Adrenal gland (tissue), 12 donors: ENCODE results near the gene RAB29. TPM values are rescaled to one million over a fixed set of nuclear protein-coding genes. Genes with fewer than 3 reads are reported as not detected.
"Not testable (repeated sequence)": the region's sequence is repeated elsewhere in the genome, so short reads cannot be mapped to it uniquely, and the experiment has no call there.

ENCODE experiments used
- DNase-seq, 7 donors: peaks; one replicate each; pipeline ENCODE4 v3.0.0-alpha.2; 2019 to 2020
- H3K27ac ChIP-seq, 5 donors: fragments of 200-600 bp; sonication (generic) in 4 of 5; 1 replicate in 3 of 5; 2 replicates in 2 of 5; pipeline versions ENCODE4 v1.5.1 to v1.8.0; 2016 to 2020; ENCODE audit warnings: mild to moderate bottlenecking in 1 of 5
- H3K27me3 ChIP-seq: fragments of 200-600 bp; 2 replicates; pipeline ENCODE4 v1.8.0; 2021
- H3K36me3 ChIP-seq, 2 donors: fragments of 200-600 bp; replicated peaks in 1 of 2; 1 replicate in 1 of 2; 2 replicates in 1 of 2; pipeline versions ENCODE4 v1.5.1 to v1.8.0; 2018 to 2022
- H3K4me1 ChIP-seq, 2 donors: fragments of 200-600 bp; replicated peaks in 1 of 2; 1 replicate in 1 of 2; 2 replicates in 1 of 2; pipeline versions ENCODE4 v1.5.1 to v1.8.0; 2018 to 2021
- H3K4me3 ChIP-seq, 4 donors: fragments of 200-600 bp; sonication (generic) in 3 of 4; one replicate each; pipeline ENCODE4 v1.5.1; 2016 to 2018
- H3K9me3 ChIP-seq, 3 donors: fragments of 200-600 bp; sonication (generic) in 1 of 3; replicated peaks in 1 of 3; 1 replicate in 2 of 3; 2 replicates in 1 of 3; pipeline versions ENCODE4 v1.5.1 to v1.8.0; 2016 to 2021
- POLR2A ChIP-seq, 2 donors: fragments of 450-650 bp; IDR thresholded peaks; one replicate each; pipeline ENCODE4 v1.6.1; 2017; ENCODE audit warnings: antibody characterized with exemption in 2 of 2, mild to moderate bottlenecking in 2 of 2, moderate library complexity in 1 of 2
- WGBS, 4 donors: extraction: QIAGEN DNeasy Blood & Tissue Kit in 2 of 4; methylation state at CpG; one replicate each; pipeline versions ENCODE4 v1.1.5 to v1.1.7; 2013 to 2017; 5-methylcytosine and 5-hydroxymethylcytosine counted together
- intact Hi-C, 2 donors: fragments of 100-400 bp; cut with DNase I; formaldehyde crosslinking; loops; one replicate each; pipeline versions ENCODE4 v1.14.1 to v1.15.0; 2022 to 2023
- polyA plus RNA-seq, 3 donors: library from polyadenylated mRNA; stranded (reverse); fragments of 200-250 nt in 2 of 3; fragments of 350-450 nt in 1 of 3; fragmentation: Illumina TruSeq in 1 of 3; extraction: RNeasy Lipid Tissue Mini Kit (QIAGEN cat#74804) in 1 of 3; gene quantifications; one replicate each; pipeline ENCODE4 v1.2.3, GENCODE V29; 2013 to 2014
- small RNA-seq, 2 donors: library from RNA; depleted of rRNA; stranded (forward); fragments of <200 nt; gene quantifications; one replicate each; pipeline ENCODE3, GENCODE V24; 2016
- total RNA-seq, 9 donors: library from RNA; depleted of rRNA in 4 of 9; stranded (reverse); fragments of >200 nt in 4 of 9; fragments of 120-200 nt in 1 of 9; fragmentation: NEBNext Ultra II Directional in 1 of 9; extraction: Animal tissue kit (Norgen Biotek cat#: 25700) in 1 of 9; gene quantifications; one replicate each; pipeline versions ENCODE4 v1.1.0 to v1.2.4, GENCODE V29; 2013 to 2023
- TF ChIP-seq, protein P1 (sequence below), 6 experiments: fragments of 450-650 bp in 4 of 6; fragments of 200-600 bp in 2 of 6; sonication (generic) in 1 of 6; IDR thresholded peaks; 1 replicate in 5 of 6; 2 replicates in 1 of 6; pipeline versions ENCODE4 v1.5.1 to v1.8.0; 2016 to 2021; ENCODE audit warnings: antibody characterized with exemption in 6 of 6, mild to moderate bottlenecking in 2 of 6, moderate library complexity in 1 of 6
- donor health status: healthy with polysubstance abuse.
- donor health status: Bipolar disorder and iron deficiency.
- donor health status: DM: yes; HTN: yes; CAD: no.
- donor health status: DM: no; HTN: no; CAD: no.
- donor health status: DM: no; HTN: no; CAD: no.
- donor health status: DM: yes; HTN: yes; CAD: no.

RAB29 gene
- total and polyA plus RNA-seq, 12 donors, result 4.2 to 52.2 (median 24.7) TPM

DNA sequence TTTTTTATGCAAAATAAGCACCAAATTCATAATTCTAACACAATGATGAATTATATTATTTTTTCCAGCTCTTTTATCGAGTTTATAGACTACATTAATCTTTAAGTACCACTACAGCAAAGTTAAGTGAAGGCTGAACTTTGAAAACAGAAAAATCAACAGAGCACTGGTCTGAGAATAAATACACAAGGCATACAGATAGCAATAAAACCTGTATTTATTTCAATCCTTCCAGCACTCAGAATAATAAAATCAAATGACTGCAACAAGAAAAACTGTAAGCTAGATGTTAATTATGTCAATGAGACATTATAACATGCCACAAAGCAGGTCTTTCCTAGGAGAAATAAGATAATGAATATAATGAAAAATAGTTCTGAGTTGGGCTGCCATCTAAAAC lies 49.8 kb downstream of the RAB29 start:
- Histone ChIP-seq H3K4me3 (no peak overlapping the region), H3K4me1 (peaks cover 0 to 12% of the 10 kb centered on the region in 2 donors), H3K9me3 (no peaks in the 10 kb centered on the region), H3K27ac (no peak overlapping the region), H3K27me3 (no peaks in the 10 kb centered on the region), H3K36me3 (peaks cover 0 to 50% of the 10 kb centered on the region in 2 donors)
- no peak for DNase-seq
- 50 to 75% (median 70%) methylated on average over 1 of the region's 1 CpG for WGBS, 4 donors
- intact Hi-C loops, result no loop called here
- TF ChIP-seq, protein P1, sequence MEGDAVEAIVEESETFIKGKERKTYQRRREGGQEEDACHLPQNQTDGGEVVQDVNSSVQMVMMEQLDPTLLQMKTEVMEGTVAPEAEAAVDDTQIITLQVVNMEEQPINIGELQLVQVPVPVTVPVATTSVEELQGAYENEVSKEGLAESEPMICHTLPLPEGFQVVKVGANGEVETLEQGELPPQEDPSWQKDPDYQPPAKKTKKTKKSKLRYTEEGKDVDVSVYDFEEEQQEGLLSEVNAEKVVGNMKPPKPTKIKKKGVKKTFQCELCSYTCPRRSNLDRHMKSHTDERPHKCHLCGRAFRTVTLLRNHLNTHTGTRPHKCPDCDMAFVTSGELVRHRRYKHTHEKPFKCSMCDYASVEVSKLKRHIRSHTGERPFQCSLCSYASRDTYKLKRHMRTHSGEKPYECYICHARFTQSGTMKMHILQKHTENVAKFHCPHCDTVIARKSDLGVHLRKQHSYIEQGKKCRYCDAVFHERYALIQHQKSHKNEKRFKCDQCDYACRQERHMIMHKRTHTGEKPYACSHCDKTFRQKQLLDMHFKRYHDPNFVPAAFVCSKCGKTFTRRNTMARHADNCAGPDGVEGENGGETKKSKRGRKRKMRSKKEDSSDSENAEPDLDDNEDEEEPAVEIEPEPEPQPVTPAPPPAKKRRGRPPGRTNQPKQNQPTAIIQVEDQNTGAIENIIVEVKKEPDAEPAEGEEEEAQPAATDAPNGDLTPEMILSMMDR (IDR thresholded peaks at IDR 0.05), result no peak
- no peak for TF ChIP-seq POLR2A (IDR thresholded peaks at IDR 0.05)

DNA sequence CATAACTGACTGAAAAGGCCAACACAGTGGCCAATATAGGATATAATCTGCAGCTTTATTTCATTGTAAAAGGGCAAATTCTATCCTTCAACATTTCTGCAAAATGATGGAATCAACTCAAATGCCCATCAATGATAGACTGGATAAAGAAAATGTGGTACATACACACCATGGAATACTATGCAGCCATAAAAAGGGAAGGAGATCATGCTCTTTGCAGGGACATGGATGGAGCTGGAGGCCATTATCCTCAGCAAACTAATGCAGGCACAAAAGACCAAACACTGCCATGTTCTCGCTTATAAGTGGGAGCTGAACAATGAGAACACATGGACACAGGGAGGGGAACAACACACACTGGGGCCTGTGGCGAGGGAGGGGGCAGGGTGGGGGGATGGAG lies 54.5 kb downstream of the RAB29 start:
- WGBS, 4 donors, result 90 to 100% (median 98%) methylated on average over 2 of the region's 2 CpGs
- H3K27ac ChIP-seq, H3K4me3 ChIP-seq, H3K9me3 ChIP-seq, DNase-seq, H3K27me3 ChIP-seq, intact Hi-C loops, H3K4me1 ChIP-seq: not testable (repeated sequence)
- H3K36me3 ChIP-seq, result peaks cover 0 to 67% of the 10 kb centered on the region in 2 donors

DNA sequence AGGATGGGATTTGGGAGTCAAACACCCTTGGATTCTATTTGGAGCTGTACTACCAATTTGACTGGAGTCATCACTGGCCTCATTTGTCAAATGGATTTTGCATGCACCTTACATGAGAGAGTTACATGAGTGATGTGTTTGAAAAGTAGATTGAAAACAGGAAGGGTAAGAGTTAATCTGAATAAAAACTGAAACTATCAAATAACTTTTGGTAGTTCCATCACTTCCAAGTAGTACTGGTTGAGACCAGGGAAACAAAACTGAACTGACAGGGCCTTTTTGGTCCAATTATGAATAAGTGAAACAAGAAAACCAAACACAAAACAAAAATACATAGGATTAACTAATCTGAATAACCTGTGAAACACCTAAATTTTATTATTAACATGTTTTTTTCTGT lies 55.5 kb downstream of the RAB29 start:
- Histone ChIP-seq H3K4me3 (no peak overlapping the region), H3K4me1 (no peaks in the 10 kb centered on the region), H3K9me3 (no peaks in the 10 kb centered on the region), H3K27ac (no peak overlapping the region), H3K36me3 (peaks cover 0 to 73% of the 10 kb centered on the region in 2 donors), H3K27me3 (no peaks in the 10 kb centered on the region)
- TF ChIP-seq, protein P1 (IDR thresholded peaks at IDR 0.05), result no peak
- intact Hi-C loops, result no loop called here
- DNase-seq, result no peak

DNA sequence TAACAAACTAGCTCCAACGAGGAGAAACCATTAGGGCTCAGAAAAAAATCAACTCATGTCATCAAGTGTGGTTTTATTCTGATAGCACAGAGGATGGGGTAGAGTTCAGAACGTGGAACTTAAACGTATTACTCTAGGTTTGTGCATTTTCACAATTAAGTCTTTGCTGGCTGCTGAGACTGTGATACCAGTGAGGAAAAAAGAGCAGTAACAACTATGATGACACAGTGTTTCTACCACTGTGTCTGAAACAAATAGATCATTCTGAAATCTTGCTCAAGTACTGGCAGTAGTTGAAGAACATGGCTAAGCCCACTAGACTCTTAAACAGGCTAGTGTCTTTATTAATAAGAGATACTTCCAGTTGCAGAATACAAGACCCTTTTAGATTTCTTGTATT lies 56.3 kb downstream of the RAB29 start:
- H3K27me3 ChIP-seq, result no peaks in the 10 kb centered on the region
- 68 to 82% (median 69%) methylated on average over 3 of the region's 3 CpGs for WGBS, 4 donors
- no peak overlapping the region for H3K4me3 ChIP-seq
- H3K36me3 ChIP-seq, result peaks cover 0 to 71% of the 10 kb centered on the region in 2 donors
- no peak overlapping the region for H3K27ac ChIP-seq
- no peak for DNase-seq
- TF ChIP-seq, protein P1 (IDR thresholded peaks at IDR 0.05), result no peak
- no peak for TF ChIP-seq POLR2A (IDR thresholded peaks at IDR 0.05)
- H3K4me1 ChIP-seq, result no peaks in the 10 kb centered on the region
- intact Hi-C loops, result no loop called here
- H3K9me3 ChIP-seq, result no peaks in the 10 kb centered on the region

Small RNAs within 50 kb of the gene (small RNA-seq; reads per million reads assigned to genes)
- gene RF00139, result 0 reads per million in 2 donors

Other genes starting within 250 kb of the RAB29 start
- 10 to 100 TPM; 11.9 to 40.2 (median 14.9) TPM for gene ELK4, start 143.5 kb downstream of the RAB29 start, total RNA-seq
- gene ELK4, start 143.5 kb downstream of the RAB29 start, polyA plus RNA-seq, result 1 to 10 TPM; 3.6 to 9.9 (median 4.5) TPM
- 10 to 100 TPM in 4 of 9 donors, 1 to 10 TPM in 5; 5.9 to 27.9 (median 9.5) TPM for gene SLC45A3, start 95.0 kb downstream of the RAB29 start, total RNA-seq
- 1 to 10 TPM; 4.7 to 9.7 (median 8.4) TPM for gene SLC45A3, start 95.0 kb downstream of the RAB29 start, polyA plus RNA-seq
- 100 to 1,000 TPM in 5 of 9 donors, 10 to 100 TPM in 4; 56.3 to 159 (median 135) TPM for gene NUCKS1, start 25.3 kb downstream of the RAB29 start, total RNA-seq
- 100 to 1,000 TPM in 2 of 3 donors, 10 to 100 TPM in 1; 33.1 to 161 (median 109) TPM for gene NUCKS1, start 25.3 kb downstream of the RAB29 start, polyA plus RNA-seq
- gene SLC41A1, start 37.7 kb upstream of the RAB29 start, total RNA-seq, result 100 to 1,000 TPM in 1 of 9 donors, 10 to 100 TPM in 8; 21.3 to 127 (median 34.4) TPM
- 100 to 1,000 TPM in 1 of 3 donors, 10 to 100 TPM in 1, 1 to 10 TPM in 1; 8.9 to 143 (median 11.1) TPM for gene SLC41A1, start 37.7 kb upstream of the RAB29 start, polyA plus RNA-seq
- gene PM20D1, start 74.7 kb upstream of the RAB29 start, total RNA-seq, result under 1 TPM in 6 of 9 donors, not detected in 3; 0.22 to 0.64 (median 0.47) TPM
- 1 to 10 TPM in 1 of 3 donors, under 1 TPM in 2; 0.07 to 1.8 (median 0.48) TPM for gene PM20D1, start 74.7 kb upstream of the RAB29 start, polyA plus RNA-seq
- under 1 TPM in 2 of 9 donors, not detected in 7; 0.04 to 0.11 TPM for gene SLC26A9, start 168.0 kb upstream of the RAB29 start, total RNA-seq
- under 1 TPM in 1 of 3 donors, not detected in 2; 0.03 TPM for gene SLC26A9, start 168.0 kb upstream of the RAB29 start, polyA plus RNA-seq
- 1 to 10 TPM in 2 of 9 donors, under 1 TPM in 7; 0.17 to 1.9 (median 0.67) TPM for gene RAB7B, start 227.9 kb upstream of the RAB29 start, total RNA-seq
- gene RAB7B, start 227.9 kb upstream of the RAB29 start, polyA plus RNA-seq, result 1 to 10 TPM in 2 of 3 donors, under 1 TPM in 1; 0.88 to 3.5 (median 1.0) TPM
- gene CTSE, start 248.4 kb upstream of the RAB29 start, total RNA-seq, result under 1 TPM in 1 of 9 donors, not detected in 8; 0.11 TPM
- gene CTSE, start 248.4 kb upstream of the RAB29 start, polyA plus RNA-seq, result under 1 TPM in 1 of 3 donors, not detected in 2; 0.07 TPM